T-helper 2 cell treated with Interferon-gamma antibody and Interleukin-4, amounts not matched to agents 100 ng/mL and 5 ng/mL, for 36 hours (primary cell): Measurements from ENCODE around the gene HOXD9. TPM values are rescaled to one million over a fixed set of nuclear protein-coding genes. Genes with fewer than 3 reads are reported as not detected.

Experiments used
- intact Hi-C: fragments of 100-400 bp; cut with micrococcal nuclease; formaldehyde crosslinking; loops from one replicate; pipeline ENCODE4 v1.15.1; 2023
- total RNA-seq: library from RNA; stranded (reverse); gene quantifications from 2 replicates; pipeline ENCODE4 v1.2.3, GENCODE V29; 2022

HOXD9 gene
- total RNA-seq: not detected in 2 replicates

DNA sequence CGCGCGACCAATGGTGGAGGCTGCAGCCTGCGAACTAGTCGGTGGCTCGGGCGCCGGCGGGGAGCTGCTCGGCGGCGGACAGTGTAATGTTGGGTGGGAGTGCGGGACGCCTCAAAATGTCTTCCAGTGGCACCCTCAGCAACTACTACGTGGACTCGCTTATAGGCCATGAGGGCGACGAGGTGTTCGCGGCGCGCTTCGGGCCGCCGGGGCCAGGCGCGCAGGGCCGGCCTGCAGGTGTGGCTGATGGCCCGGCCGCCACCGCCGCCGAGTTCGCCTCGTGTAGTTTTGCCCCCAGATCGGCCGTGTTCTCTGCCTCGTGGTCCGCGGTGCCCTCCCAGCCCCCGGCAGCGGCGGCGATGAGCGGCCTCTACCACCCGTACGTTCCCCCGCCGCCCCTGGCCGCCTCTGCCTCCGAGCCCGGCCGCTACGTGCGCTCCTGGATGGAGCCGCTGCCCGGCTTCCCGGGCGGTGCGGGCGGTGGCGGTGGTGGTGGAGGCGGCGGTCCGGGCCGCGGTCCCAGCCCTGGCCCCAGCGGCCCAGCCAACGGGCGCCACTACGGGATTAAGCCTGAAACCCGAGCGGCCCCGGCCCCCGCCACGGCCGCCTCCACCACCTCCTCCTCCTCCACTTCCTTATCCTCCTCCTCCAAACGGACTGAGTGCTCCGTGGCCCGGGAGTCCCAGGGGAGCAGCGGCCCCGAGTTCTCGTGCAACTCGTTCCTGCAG, at the start of gene HOXD9:
Gene HOXD9, plus strand, starts transcription at position 37 of the 728 bp plus-strand sequence. Its CDS starts 50 bp downstream, at position 87.
- intact Hi-C loops: loop anchor here (2.0 kb wide), 1 partner anchor 38 kb away; no protein-coding TSS in a partner anchor

DNA sequence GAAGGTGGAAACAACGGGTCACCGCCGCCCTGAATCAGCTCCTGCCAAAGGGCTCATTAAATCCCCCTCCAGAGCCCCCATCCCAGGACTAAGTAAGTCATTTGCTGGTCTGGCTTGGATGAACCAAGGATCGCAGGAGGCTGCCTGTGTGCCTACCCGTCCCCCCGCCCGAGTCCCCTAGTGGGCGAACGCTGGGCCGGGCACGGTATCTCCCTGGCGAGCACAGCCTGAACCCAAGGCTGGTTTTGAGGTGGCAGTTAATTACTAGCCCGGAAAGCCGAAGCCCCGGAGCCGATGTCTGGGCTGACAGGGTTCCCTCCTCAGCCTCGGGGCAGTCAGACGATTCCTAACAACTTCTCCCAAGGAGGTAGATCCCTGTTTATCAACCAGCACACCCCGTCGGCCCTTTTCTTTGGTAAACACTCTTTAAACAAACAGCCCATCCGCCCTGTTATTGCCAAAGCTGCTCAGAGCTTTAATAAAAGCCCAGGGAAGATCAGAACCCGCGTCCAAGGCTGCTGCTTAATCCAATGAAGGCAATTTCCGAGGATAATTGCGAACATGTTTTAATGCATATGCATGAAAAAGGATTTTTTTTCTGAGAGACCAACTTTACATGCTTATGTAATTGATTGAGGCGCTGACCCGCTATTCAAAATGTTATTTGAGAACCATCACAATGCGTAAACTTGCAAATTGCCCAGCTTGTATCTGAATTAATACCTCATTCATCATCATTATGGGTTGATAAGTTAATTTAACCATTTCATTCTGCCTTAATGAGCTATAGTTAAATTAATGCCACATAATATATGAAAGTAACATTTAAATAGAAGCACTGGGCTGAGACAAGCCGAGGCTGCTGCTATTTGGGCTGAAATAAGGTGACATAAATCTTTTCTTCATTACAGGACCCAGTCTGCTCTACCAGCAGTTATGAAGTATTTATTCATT, 49.3 kb upstream of the HOXD9 start:
- intact Hi-C loops: no loop called here

DNA sequence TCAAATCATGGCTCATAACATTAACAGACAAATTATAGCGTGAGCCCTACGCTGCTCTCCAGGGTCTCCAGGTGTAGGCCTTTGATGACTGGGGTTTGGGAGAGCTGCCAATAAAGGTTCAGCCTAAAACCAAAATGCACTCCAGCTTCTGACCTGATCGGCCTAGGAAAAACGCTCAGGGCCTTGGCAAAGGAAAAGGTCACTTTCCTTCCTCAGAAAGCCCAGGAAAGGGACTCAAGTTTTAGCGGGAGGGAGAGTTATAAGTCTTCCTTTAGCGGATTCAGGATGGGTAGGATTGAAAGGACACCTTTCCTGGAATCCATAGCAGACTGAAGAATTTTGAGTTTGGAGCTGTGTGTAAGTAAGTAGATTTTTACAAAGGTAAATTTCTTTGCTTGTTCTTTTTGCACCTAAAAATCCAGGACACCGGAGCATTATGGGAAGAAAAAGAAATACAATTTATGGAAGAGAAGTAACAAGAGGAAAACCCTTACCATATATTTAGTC, 47.5 kb upstream of the HOXD9 start:
- intact Hi-C loops: loop anchor here (5.0 kb wide), 1 partner anchor 37 kb away; no protein-coding TSS in a partner anchor

DNA sequence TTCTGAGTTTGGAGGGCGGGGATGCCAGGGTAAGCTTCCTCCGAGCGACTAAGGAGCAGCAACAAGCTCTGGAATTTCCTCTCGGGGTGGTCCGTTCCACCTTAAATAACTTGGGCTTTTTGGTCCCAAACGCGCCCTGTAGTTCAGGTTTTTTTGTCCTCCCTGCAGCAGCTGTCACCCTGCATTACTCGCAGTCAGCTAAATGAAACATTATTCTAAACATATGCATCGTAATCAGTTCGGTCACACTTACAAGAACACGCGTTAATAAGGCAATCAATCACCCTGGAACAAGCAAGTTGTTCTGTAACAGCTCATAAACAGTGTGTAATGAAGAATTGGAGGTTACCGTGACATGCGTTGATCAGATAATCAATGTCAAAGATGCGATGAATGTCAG, 47.0 kb upstream of the HOXD9 start:
- intact Hi-C loops: loop anchor here (5.0 kb wide), 1 partner anchor 37 kb away; no protein-coding TSS in a partner anchor

DNA sequence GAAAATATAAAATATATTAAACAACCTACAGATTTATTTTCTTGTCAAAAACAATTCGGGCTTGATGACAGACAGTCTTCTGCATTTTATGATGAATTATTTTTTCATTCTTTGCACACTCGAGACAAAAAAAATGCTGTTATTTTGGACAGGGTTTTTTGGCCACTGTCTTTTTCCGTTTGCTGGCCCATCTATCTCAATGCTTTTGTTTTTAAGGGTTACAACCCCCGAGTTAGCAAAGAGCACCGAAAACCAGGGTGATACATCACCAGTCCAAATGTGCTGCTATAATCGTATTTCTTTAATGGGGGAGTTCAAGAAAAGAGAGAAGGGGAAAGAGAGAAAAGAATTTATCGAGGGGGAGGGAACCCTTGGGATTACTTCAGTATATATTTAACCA, 46.5 kb upstream of the HOXD9 start:
- intact Hi-C loops: loop anchor here (5.0 kb wide), 1 partner anchor 36 kb away; no protein-coding TSS in a partner anchor

DNA sequence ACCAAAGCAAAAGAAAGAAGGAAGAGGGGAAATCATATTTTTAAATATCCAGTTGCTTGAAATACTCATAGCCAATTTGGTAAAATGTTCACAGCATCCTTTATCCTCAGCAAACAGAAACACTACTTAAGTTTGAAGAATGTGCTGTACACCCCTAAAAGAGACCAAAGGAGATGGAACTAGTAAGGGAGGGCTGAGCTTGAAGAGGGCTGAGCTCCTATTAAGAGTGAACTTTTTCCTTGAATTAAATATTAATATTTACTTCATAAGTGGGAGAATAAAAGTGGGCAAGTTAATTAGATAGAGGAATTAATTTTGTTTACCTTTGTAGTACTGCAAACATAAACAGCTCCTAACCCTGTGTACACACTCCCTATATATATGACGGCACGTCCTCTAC, 45.7 kb upstream of the HOXD9 start:
- intact Hi-C loops: loop anchor here (5.0 kb wide), 1 partner anchor 36 kb away; no protein-coding TSS in a partner anchor

DNA sequence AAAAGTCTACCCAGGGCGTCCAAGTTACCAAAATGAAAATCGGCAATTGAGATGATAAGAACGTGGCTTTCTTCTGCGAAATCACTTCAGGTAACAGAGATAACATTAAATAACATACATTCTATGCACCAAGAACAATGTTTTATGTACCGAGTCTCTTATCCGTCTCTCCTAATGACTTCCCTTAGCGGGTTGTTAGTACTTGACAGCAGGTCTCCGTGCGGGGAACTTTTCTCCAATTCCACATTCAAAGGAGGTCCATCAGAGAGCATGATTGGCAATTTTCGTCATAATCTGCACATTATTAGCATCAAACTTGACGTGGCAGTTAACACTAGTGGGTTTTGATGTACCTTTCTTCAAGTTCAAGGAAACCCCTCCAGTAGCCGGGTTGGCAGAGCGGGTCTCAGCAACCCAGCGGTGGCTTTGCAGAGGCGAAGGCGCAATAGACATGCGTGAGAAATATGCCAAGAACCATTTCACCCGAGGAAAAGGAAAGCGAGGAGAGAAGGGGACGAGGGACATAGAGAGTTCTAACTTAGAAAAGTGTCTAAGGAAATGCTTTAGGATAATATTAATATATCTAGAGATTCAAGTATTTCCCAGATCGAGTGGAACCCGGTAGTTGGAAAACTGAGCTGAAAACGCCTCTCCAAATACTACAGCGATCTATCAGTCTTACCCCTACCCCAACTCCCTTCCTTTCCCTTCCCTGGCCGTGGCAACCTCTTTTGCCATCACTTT, 43.8 kb upstream of the HOXD9 start:
- intact Hi-C loops: loop anchor here (5.0 kb wide), 1 partner anchor 34 kb away; no protein-coding TSS in a partner anchor

GRCh38 chr2:176079285-176079830, 43.2 kb upstream of the HOXD9 start:
- intact Hi-C loops: loop anchor here (5.0 kb wide), 1 partner anchor 33 kb away; no protein-coding TSS in a partner anchor

DNA sequence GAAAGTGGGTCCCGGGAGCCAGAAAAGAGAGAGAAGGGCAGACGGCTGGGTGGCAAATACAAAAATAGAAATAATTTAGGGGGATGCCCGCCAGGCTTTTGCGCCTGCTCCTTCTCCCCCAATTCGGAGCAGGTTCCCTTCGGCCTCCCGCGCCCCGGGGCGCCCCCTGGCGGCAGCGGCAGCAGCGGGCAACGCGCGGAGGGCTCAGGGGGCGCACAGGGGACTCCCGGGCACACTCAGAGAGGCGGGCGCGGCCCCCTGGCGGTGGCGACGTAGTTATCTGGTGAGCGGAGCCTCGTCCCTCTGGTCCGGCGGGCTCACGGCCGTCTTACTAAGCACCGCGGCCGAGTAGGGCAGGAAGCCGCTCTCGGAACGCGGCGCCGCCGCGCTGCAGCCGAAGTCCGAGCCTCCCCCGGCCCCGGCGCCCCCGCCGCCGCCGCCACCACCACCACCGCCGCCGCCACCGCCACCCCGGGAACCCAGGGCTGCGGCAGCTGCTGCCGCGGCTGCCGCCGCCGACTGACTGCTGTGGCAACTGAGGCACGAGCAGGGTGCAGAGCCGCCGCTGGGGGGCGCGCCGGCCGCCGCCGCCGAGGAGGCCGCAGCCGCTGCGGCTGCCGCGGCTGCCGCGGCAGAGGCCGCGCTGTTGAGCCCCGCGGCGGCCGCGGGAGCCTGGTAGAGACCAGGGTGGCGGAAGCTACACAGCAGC, 42.5 kb upstream of the HOXD9 start:
- intact Hi-C loops: loop anchor here (2.0 to 5.0 kb wide), 3 partner anchors 32 to 1748 kb away; partner anchors contain the start of gene SP9

GRCh38 chr2:176080540-176081375, 41.8 kb upstream of the HOXD9 start:
- intact Hi-C loops: loop anchor here (2.0 to 5.0 kb wide), 2 partner anchors 78 to 1748 kb away; partner anchors contain the start of gene SP9

GRCh38 chr2:176081376-176081836, 41.1 kb upstream of the HOXD9 start:
- intact Hi-C loops: loop anchor here (2.0 to 5.0 kb wide), 2 partner anchors 77 to 1749 kb away; partner anchors contain the start of gene SP9

- intact Hi-C loops: loop anchor here (2.0 to 5.0 kb wide), 3 partner anchors 49 to 1750 kb away; partner anchors contain the start of gene SP9
Observed at GRCh38 chr2:176081837-176082524, 40.5 kb upstream of the HOXD9 start.

DNA sequence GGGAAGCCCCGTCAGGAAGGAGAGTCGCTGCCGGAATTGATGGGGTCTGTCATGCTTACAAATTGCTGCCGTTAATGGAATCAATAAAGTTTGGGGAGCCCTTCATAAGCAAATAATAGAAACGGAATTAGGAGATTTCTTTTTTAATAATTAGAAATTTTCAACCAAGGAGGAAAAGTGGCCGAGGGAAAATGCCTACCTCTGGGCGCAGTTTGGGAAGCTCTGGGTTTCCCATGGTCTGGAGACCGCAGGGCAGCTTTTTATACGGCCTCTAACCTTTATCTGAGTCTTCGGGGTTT, 40.0 kb upstream of the HOXD9 start:
- intact Hi-C loops: loop anchor here (2.0 to 5.0 kb wide), 2 partner anchors 48 to 1750 kb away; partner anchors contain the start of gene SP9

GRCh38 chr2:176082824-176083751, 39.4 kb upstream of the HOXD9 start:
- intact Hi-C loops: loop anchor here (2.0 to 5.0 kb wide), 2 partner anchors 48 to 1751 kb away; partner anchors contain the start of gene SP9

DNA sequence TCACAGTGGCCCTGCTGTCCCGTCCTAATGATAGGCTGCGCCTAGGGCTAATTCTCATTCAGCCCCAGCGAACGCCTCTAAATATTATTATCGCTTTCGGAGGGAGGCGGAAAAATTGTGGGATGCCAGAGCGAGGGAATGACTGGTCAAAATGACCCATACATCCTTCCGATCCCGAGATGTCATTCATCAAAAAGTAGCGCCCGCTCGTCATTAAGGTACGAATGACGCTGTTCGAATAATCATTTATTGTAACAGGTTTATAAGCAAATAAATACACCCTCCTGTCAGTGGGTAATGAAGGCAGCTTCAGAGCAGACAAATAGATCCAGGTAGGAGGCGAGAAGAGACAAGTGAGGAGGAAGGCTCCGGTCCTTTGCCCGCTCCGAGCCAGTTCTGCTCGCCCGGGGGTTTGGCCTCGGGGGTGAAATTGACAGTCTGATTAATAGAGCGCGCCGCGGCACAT, 38.7 kb upstream of the HOXD9 start, which contains the start of gene EVX2:
Gene EVX2, minus strand, starts transcription at position 167 of the 466 bp plus-strand sequence. CDS start 186 bp downstream, outside the sequence.
- intact Hi-C loops: loop anchor here (2.0 to 5.0 kb wide), 3 partner anchors 15 to 1752 kb away; partner anchors contain the start of genes HOXD12 and SP9

DNA sequence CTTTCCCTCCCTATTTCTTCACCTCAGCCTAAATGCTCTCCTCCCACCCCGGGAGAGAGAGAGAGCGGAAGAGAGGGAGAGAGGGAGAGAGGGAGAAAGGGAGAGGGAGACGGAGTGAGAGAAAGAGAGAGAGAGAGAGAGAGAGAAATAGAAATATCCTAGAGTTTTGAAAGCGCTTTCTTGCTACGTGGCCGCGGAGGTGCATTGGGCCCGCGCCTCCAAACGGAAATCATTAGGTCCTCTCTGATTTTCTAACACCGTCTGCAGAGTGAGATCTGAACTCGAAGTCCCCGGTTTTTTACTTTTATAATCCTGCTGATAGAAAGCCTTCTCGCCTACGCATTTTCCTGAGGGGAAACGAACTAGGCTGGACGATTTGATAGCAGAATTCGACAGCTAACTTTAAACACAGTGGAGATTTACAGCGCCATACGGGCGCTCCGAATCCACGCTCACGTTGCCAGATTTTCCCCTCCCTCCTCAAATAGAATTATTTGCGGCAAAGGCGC, 37.9 kb upstream of the HOXD9 start:
- intact Hi-C loops: loop anchor here (2.0 to 5.0 kb wide), 2 partner anchors 14 to 1752 kb away; partner anchors contain the start of genes HOXD12 and SP9
